ENCODE data around the gene FRS2.

Gene FRS2

GRCh38 chr12:69431591-69432222, 38.5 kb upstream of the FRS2 start:
- no peak overlapping the region for H3K4me3 ChIP-seq (ENCODE audit: low read length)
- TF ChIP-seq, protein P1, sequence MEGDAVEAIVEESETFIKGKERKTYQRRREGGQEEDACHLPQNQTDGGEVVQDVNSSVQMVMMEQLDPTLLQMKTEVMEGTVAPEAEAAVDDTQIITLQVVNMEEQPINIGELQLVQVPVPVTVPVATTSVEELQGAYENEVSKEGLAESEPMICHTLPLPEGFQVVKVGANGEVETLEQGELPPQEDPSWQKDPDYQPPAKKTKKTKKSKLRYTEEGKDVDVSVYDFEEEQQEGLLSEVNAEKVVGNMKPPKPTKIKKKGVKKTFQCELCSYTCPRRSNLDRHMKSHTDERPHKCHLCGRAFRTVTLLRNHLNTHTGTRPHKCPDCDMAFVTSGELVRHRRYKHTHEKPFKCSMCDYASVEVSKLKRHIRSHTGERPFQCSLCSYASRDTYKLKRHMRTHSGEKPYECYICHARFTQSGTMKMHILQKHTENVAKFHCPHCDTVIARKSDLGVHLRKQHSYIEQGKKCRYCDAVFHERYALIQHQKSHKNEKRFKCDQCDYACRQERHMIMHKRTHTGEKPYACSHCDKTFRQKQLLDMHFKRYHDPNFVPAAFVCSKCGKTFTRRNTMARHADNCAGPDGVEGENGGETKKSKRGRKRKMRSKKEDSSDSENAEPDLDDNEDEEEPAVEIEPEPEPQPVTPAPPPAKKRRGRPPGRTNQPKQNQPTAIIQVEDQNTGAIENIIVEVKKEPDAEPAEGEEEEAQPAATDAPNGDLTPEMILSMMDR (IDR thresholded peaks at IDR 0.05; ENCODE audit: insufficient read depth, low read depth, low read length, missing control alignments), result no peak
- DNase-seq (ENCODE audit: low read depth), result no peak

DNA sequence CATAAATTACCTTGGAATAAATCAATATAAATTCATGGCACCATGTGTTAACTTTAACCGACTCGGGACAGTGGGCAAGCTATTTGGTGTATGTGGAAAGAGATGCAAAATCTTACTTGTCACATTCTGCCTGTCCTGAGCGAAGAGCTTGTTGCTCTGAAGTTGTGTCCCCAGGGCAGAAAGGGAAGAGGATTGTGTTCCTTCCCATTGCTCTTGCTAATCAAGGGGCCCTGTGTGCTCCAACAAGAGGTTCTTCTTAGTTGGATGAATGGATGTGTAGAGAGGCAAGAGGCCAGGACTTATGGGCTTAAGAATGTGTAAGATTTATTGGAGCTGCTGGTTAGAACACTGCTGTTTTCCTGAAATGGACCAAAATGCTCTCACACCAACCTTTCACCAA, 36.5 kb upstream of the FRS2 start:
- TF ChIP-seq, protein P1 (IDR thresholded peaks at IDR 0.05; ENCODE audit: insufficient read depth, low read depth, low read length, missing control alignments), result no peak

GRCh38 chr12:69435644-69436043, 34.5 kb upstream of the FRS2 start:
- TF ChIP-seq, protein P1 (IDR thresholded peaks at IDR 0.05; ENCODE audit: insufficient read depth, low read depth, low read length, missing control alignments), result no peak
- no peak overlapping the region for H3K4me3 ChIP-seq (ENCODE audit: low read length)
- DNase-seq (ENCODE audit: low read depth), result no peak

More for the DNA sequence above, 36.5 kb upstream of the FRS2 start:
- no peak overlapping the region for H3K4me3 ChIP-seq (ENCODE audit: low read length)
- no peak for DNase-seq (ENCODE audit: low read depth)

DNA sequence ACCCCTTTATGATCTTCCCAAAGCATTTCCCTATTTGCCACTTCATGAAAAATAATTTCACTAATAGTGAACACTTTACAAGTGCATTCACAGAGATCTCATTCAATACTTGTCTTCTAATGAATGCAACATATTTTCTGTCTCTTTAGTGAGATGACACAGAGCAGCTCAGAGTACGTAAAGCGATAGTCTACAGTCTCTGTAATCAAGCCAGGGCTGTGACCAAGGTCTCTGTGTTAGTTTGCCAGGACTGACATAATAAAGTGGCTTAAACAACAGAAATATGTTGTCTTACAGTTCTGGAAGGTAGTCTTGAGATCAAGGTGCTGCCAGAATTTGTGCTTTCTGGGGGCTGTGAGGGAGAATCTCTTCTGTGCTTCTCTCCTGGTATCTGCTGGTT, 33.1 kb upstream of the FRS2 start:
- no peak for DNase-seq (ENCODE audit: low read depth)
- H3K4me3 ChIP-seq (ENCODE audit: low read length), result no peak overlapping the region
- TF ChIP-seq, protein P1 (IDR thresholded peaks at IDR 0.05; ENCODE audit: insufficient read depth, low read depth, low read length, missing control alignments), result no peak

- no peak for DNase-seq (ENCODE audit: low read depth)
- TF ChIP-seq, protein P1 (IDR thresholded peaks at IDR 0.05; ENCODE audit: insufficient read depth, low read depth, low read length, missing control alignments), result no peak
- no peak overlapping the region for H3K4me3 ChIP-seq (ENCODE audit: low read length)
These were observed 31.6 kb upstream of the FRS2 start for GRCh38 chr12:69438539-69438938.

DNA sequence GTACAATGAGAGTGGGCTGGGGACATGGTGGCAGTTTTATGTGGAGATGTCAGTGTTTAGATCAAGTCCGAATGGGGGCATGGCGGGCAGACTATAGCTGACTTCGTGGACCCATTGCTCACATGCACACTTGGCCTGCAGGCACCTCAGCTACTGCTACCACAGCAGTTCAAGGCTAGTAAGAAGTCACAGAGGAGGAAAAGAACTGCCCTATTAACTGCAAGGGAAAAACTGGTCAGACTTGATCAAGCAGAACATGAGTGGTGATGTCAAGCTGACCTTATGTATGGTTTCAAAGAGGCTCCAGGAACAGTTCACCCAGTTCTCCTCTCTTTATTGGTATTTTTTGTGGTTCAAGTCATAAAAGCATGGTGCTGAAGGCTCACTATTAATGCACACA, 30.2 kb upstream of the FRS2 start:
- peak; percentile 75 for DNase-seq (ENCODE audit: low read depth)
- TF ChIP-seq, protein P1 (IDR thresholded peaks at IDR 0.05; ENCODE audit: insufficient read depth, low read depth, low read length, missing control alignments), result no peak

DNA sequence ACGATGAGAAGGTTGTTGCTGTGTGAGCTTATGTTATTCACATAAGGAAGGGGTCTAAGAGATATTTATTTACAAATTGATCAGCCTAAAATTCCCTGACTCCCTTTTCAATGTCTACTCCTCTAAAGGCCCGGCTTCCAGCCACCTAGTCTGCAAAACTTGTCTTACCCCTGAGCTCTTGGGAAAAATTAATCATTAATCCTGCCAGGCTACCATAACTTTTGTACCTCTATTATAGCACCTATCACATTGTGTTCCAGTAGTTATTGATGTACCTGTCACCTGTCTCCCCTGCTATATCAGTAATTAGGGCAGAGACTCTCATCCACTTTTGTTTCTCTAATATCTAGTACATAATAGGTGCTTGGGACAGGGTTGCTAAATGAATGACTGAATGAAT, 29.3 kb upstream of the FRS2 start:
- H3K4me3 ChIP-seq (ENCODE audit: low read length), result no peak overlapping the region
- TF ChIP-seq, protein P1 (IDR thresholded peaks at IDR 0.05; ENCODE audit: insufficient read depth, low read depth, low read length, missing control alignments), result no peak
- no peak for DNase-seq (ENCODE audit: low read depth)

More for the DNA sequence above, 30.2 kb upstream of the FRS2 start:
- H3K4me3 ChIP-seq (ENCODE audit: low read length), result no peak overlapping the region
